Measurements from ENCODE around the gene MFAP2. TPM values are rescaled to one million over a fixed set of nuclear protein-coding genes. Genes with fewer than 3 reads are reported as not detected.

MFAP2 gene
- total RNA-seq, 4 donors from 2014 or later = 3.9 to 16.0 (median 5.4) TPM

- WGBS, 2 donors = 79 to 81% methylated on average over 1 of the region's 1 CpG
- TF ChIP-seq CTCF (IDR thresholded peaks at IDR 0.05) (no peak), POLR2A (IDR thresholded peaks at IDR 0.05) (no peak)
- intact Hi-C loops (cut with DNase I; ENCODE audit: low total_unique reads) = no loop called here
- no peak overlapping the region for H3K4me3 ChIP-seq (ENCODE audit: low read depth, poor library complexity, severe bottlenecking)
- no peak for DNase-seq (ENCODE audit: low spot score in 2 of 2)
Observed at GRCh38 chr1:17024721-17025120, 44.3 kb upstream of the MFAP2 start.

GRCh38 chr1:17023573-17023972 lies 43.2 kb upstream of the MFAP2 start:
- intact Hi-C loops (cut with DNase I; ENCODE audit: low total_unique reads) = no loop called here

GRCh38 chr1:17023102-17023501 lies 42.7 kb upstream of the MFAP2 start:
- no peak overlapping the region for H3K4me3 ChIP-seq (ENCODE audit: low read depth, poor library complexity, severe bottlenecking)
- no peak for DNase-seq (ENCODE audit: low spot score in 2 of 2)
- WGBS, 2 donors = 55 to 62% methylated on average over 4 of the region's 4 CpGs
- intact Hi-C loops (cut with DNase I; ENCODE audit: low total_unique reads) = no loop called here
- TF ChIP-seq POLR2A (IDR thresholded peaks at IDR 0.05) (no peak), CTCF (IDR thresholded peaks at IDR 0.05) (no peak)

More at GRCh38 chr1:17023573-17023972, 43.2 kb upstream of the MFAP2 start:
- 93% methylated on average over 3 of the region's 3 CpGs for WGBS, 2 donors
- peak in 1 of 2 donors; percentile 28 for DNase-seq (ENCODE audit: low spot score in 2 of 2)
- TF ChIP-seq CTCF (IDR thresholded peaks at IDR 0.05) = no peak
- no peak overlapping the region for H3K4me3 ChIP-seq (ENCODE audit: low read depth, poor library complexity, severe bottlenecking)

- no peak overlapping the region for H3K4me3 ChIP-seq (ENCODE audit: low read depth, poor library complexity, severe bottlenecking)
- intact Hi-C loops (cut with DNase I; ENCODE audit: low total_unique reads) = no loop called here
- WGBS, 2 donors = 88 to 92% methylated on average over 10 of the region's 10 CpGs
- TF ChIP-seq POLR2A (IDR thresholded peaks at IDR 0.05) (no peak), CTCF (IDR thresholded peaks at IDR 0.05) (no peak)
- peak in 1 of 2 donors; percentile 49 for DNase-seq (ENCODE audit: low spot score in 2 of 2)
Observed at GRCh38 chr1:17021896-17022295, 41.5 kb upstream of the MFAP2 start.

GRCh38 chr1:17020502-17020901 lies 40.1 kb upstream of the MFAP2 start:
- intact Hi-C loops (cut with DNase I; ENCODE audit: low total_unique reads) = no loop called here
- 96 to 97% methylated on average over 2 of the region's 2 CpGs for WGBS, 2 donors
- TF ChIP-seq CTCF (IDR thresholded peaks at IDR 0.05) (no peak), POLR2A (IDR thresholded peaks at IDR 0.05) (no peak)
- DNase-seq (ENCODE audit: low spot score in 2 of 2) = no peak
- no peak overlapping the region for H3K4me3 ChIP-seq (ENCODE audit: low read depth, poor library complexity, severe bottlenecking)

GRCh38 chr1:17018849-17019248 lies 38.4 kb upstream of the MFAP2 start:
- no peak overlapping the region for H3K4me3 ChIP-seq (ENCODE audit: low read depth, poor library complexity, severe bottlenecking)
- TF ChIP-seq POLR2A (IDR thresholded peaks at IDR 0.05) = no peak
- no peak for TF ChIP-seq CTCF (IDR thresholded peaks at IDR 0.05)
- intact Hi-C loops (cut with DNase I; ENCODE audit: low total_unique reads) = no loop called here
- 32 to 40% methylated on average over 1 of the region's 1 CpG for WGBS, 2 donors
- peak in 1 of 2 donors; percentile 21 for DNase-seq (ENCODE audit: low spot score in 2 of 2)
